Stimulated activated CD8-positive, alpha-beta memory T cell treated with anti-CD3 and anti-CD28 coated beads, Interleukin-4, amount 100 ng/mL, for 1 hour (primary cell): ENCODE measurements around the gene SELENOT.

ENCODE experiments used
- DNase-seq, 2 donors: peaks; one replicate each; pipeline ENCODE4 v3.0.0-alpha.2; 2020; ENCODE audit warnings: low read depth in 2 of 2, low spot score in 1 of 2

SELENOT gene

DNA sequence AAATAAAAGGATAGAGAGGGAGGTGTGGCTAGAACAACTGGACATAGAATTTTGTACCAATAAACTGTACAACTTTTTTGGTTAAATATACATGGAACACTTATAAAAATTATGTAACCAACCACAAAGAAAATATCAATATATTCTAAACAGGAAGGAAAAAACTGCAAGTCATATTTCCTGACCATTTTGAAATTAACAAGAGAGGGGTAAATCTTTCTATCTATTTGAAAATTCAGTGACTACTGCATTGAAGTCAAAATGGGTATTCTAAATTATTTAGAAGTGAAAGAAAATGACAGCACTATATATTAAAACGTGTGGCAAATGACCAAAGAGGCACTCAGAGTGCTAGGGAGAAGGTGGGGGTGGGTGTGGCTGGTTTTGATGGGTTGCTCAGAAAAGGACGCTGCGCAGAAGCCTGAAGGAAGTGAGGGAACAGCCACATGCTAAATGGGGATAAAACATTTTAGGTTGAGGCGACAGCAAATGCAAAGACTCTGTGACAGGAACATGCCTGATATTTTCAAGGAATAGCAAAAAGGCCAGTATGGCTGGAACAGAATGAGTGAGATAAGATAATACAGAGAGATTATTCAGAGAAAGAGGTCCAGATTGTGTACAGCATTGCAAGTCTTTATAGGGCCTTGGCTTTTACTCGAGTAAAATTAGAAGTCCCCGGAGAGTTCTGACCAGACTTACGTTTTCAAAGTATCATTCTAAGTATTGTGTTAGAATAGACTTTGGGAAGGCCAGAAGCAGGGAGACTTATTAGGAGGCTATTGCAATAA lies 59.5 kb downstream of the SELENOT start:
- DNase-seq: no peak

- DNase-seq: no peak
Measured at GRCh38 chr3:150663461-150663860, 60.3 kb downstream of the SELENOT start.

GRCh38 chr3:150666167-150666566 lies 63.0 kb downstream of the SELENOT start:
- no peak for DNase-seq

- DNase-seq: no peak
Measured at GRCh38 chr3:150673966-150674365, 70.8 kb downstream of the SELENOT start.

DNA sequence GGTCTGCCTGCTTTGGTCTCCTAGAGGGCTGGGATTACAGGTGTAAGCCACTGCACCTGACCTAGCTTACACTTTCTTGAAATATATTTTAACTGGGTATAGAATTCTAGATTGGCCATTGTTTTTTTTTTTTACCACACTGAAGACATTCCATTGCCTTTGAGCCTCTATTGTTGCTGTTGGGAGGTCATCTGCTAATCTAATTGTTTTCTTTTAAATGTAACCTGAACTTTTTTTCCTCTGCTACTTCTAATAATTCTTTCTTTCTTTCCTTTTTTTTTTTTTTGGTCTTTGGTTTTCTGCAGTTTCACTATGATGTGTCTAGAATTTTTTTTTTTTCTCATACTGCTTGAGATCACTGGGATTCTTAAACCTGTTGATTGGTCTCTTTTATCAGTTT lies 72.5 kb downstream of the SELENOT start:
- DNase-seq: no peak
